Measurements from ENCODE around the gene CSNK1D. TPM values are rescaled to one million over a fixed set of nuclear protein-coding genes. Genes with fewer than 3 reads are reported as not detected.

The CSNK1D gene
- total and polyA plus RNA-seq, 2 donors (not counting 1 experiment from before 2014, with no cell fraction given), result 196 to 241 TPM

DNA sequence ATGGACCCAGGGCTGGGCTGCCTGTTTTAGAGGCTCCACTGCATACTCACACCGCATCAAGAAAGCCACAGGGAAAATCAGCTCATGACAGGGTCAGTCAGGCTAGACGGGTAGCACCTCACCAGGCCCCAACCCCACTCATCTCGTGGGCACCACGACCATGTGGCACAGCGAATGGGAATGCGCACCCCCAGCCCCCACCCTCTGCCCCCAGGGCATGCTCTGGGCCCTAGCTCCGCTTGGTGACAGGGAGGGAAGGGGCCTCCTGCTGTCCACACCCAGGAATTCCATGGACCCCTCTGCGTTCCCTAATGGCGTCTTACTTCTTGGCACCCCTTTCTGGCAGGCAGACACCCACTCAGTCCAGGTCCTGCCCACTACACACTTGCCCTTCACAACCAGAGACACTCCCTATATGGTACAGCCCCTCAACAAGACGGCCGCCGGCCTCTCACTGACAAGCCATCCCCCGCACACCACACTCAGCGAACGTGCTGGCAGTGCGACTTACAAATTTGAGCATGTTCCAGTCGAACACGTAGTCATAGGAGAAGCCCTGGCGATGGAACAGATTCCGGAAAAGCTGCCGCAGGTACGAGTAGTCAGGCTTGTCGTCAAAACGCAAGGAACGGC, 22.5 kb downstream of the CSNK1D start:
- Mint-ChIP-seq H3K27me3 (no peaks in the 10 kb centered on the region), H3K4me3 (no peak overlapping the region), H3K9me3 (ENCODE audit: insufficient read depth) (no peaks in the 10 kb centered on the region), H3K27ac (no peak overlapping the region), H3K4me1 (peaks cover 12% of the 10 kb centered on the region)
- ChIA-PET POLR2A (no interaction called here), CTCF (interaction anchor here (1.0 kb wide), 1 partner anchor 70 kb away, joined by 3 read pairs; no protein-coding TSS in a partner anchor)
- ATAC-seq (ENCODE audit: low read depth) (no peak), DNase-seq (no peak)
- Histone ChIP-seq H3K27ac (ENCODE audit: low read length in 2 of 2) (no peak overlapping the region), H4K20me1 (ENCODE audit: control insufficient read depth, insufficient read depth, low read length, poor library complexity, severe bottlenecking) (peaks cover 91% of the 10 kb centered on the region), H2AFZ (ENCODE audit: insufficient read depth, low read depth, low read length, poor library complexity, severe bottlenecking) (no peak overlapping the region), H3K9ac (ENCODE audit: low read length) (no peak overlapping the region), H3K4me3 (ENCODE audit: control extremely low read depth in 1 of 5, extremely low read depth in 1 of 5, insufficient read depth in 1 of 5, low read depth in 2 of 5, low read length in 4 of 5) (no peak overlapping the region), H3K9me3 (ENCODE audit: control extremely low read depth in 1 of 3, control insufficient read depth in 2 of 3, insufficient read depth in 1 of 3, low read length in 2 of 3) (peaks cover 0 to 15% (median 0%) of the 10 kb centered on the region in 3 donors), H3K79me2 (ENCODE audit: control insufficient read depth, insufficient read depth, low read length) (peaks cover 76% of the 10 kb centered on the region), H3K27me3 (replicated peaks in 1 of 4; ENCODE audit: control extremely low read depth in 1 of 4, control insufficient read depth in 3 of 4, insufficient read depth in 4 of 4, low read length in 3 of 4) (no peaks in the 10 kb centered on the region), H3K4me2 (replicated peaks; ENCODE audit: low read depth, low read length, poor library complexity, severe bottlenecking) (no peak overlapping the region), H3K4me1 (ENCODE audit: control insufficient read depth in 2 of 2, insufficient read depth in 2 of 2, low read length in 2 of 2) (peaks cover 0 to 11% of the 10 kb centered on the region in 2 donors), H3K36me3 (replicated peaks in 1 of 2; ENCODE audit: control extremely low read depth in 1 of 2, control insufficient read depth in 1 of 2, extremely low read depth in 1 of 2, insufficient read depth in 2 of 2, low read length in 1 of 2) (peaks cover 0 to 87% of the 10 kb centered on the region in 2 experiments)
- intact Hi-C loops (cut with micrococcal nuclease), result no loop called here
- 96% methylated on average over 22 of the region's 25 CpGs for WGBS (ENCODE audit: insufficient coverage)
- TF ChIP-seq, protein P1, sequence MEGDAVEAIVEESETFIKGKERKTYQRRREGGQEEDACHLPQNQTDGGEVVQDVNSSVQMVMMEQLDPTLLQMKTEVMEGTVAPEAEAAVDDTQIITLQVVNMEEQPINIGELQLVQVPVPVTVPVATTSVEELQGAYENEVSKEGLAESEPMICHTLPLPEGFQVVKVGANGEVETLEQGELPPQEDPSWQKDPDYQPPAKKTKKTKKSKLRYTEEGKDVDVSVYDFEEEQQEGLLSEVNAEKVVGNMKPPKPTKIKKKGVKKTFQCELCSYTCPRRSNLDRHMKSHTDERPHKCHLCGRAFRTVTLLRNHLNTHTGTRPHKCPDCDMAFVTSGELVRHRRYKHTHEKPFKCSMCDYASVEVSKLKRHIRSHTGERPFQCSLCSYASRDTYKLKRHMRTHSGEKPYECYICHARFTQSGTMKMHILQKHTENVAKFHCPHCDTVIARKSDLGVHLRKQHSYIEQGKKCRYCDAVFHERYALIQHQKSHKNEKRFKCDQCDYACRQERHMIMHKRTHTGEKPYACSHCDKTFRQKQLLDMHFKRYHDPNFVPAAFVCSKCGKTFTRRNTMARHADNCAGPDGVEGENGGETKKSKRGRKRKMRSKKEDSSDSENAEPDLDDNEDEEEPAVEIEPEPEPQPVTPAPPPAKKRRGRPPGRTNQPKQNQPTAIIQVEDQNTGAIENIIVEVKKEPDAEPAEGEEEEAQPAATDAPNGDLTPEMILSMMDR (IDR thresholded peaks at IDR 0.05), result no peak

DNA sequence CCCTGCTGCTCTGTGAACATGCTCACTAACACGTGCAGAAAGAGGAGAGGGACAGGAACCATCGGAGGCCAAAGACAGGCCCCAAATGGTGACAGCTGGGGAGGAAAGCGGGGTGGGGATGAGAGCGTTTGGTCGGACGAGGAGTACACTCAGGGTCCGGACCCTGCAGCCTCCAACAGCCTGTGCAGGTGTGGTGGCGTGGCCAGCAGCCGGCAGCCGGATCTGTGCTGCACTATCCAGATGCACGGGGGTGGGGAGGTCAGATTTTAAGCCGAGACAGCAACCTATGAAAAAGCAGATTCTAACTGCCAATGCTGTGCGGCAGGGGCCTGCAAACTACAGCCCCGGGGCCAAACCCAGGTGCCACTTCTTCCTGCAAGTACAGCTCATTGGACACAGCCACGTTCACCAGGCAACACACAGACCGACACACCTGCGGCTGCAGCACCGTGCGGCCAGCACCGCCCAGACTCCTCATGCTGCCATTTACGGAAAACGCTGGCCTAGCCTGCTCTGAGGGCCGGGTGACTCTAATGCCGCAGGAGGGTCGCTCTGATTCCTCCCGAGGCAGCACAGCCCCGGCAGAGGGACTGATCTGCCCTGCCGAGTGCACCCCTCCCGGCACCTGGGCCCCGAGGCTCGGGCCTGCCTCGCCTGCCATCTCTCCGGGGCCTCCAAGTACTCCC, 23.5 kb downstream of the CSNK1D start:
- Mint-ChIP-seq H3K9me3 (ENCODE audit: insufficient read depth) (no peaks in the 10 kb centered on the region), H3K27ac (no peak overlapping the region), H3K4me3 (no peak overlapping the region), H3K4me1 (peaks cover 15% of the 10 kb centered on the region), H3K27me3 (no peaks in the 10 kb centered on the region)
- Histone ChIP-seq H3K36me3 (replicated peaks in 1 of 2; ENCODE audit: control extremely low read depth in 1 of 2, control insufficient read depth in 1 of 2, extremely low read depth in 1 of 2, insufficient read depth in 2 of 2, low read length in 1 of 2) (peaks cover 0 to 86% of the 10 kb centered on the region in 2 experiments), H3K27me3 (replicated peaks in 1 of 4; ENCODE audit: control extremely low read depth in 1 of 4, control insufficient read depth in 3 of 4, insufficient read depth in 4 of 4, low read length in 3 of 4) (no peaks in the 10 kb centered on the region), H2AFZ (ENCODE audit: insufficient read depth, low read depth, low read length, poor library complexity, severe bottlenecking) (no peak overlapping the region), H3K4me3 (ENCODE audit: control extremely low read depth in 1 of 5, extremely low read depth in 1 of 5, insufficient read depth in 1 of 5, low read depth in 2 of 5, low read length in 4 of 5) (no peak overlapping the region), H3K79me2 (ENCODE audit: control insufficient read depth, insufficient read depth, low read length) (peaks cover 77% of the 10 kb centered on the region), H3K4me2 (replicated peaks; ENCODE audit: low read depth, low read length, poor library complexity, severe bottlenecking) (no peak overlapping the region), H3K9me3 (ENCODE audit: control extremely low read depth in 1 of 3, control insufficient read depth in 2 of 3, insufficient read depth in 1 of 3, low read length in 2 of 3) (peaks cover 0 to 15% (median 0%) of the 10 kb centered on the region in 3 donors), H4K20me1 (ENCODE audit: control insufficient read depth, insufficient read depth, low read length, poor library complexity, severe bottlenecking) (peaks cover 91% of the 10 kb centered on the region), H3K9ac (ENCODE audit: low read length) (no peak overlapping the region), H3K27ac (ENCODE audit: low read length in 2 of 2) (no peak overlapping the region), H3K4me1 (ENCODE audit: control insufficient read depth in 2 of 2, insufficient read depth in 2 of 2, low read length in 2 of 2) (peaks cover 0 to 11% of the 10 kb centered on the region in 2 donors)
- TF ChIP-seq, protein P1 (IDR thresholded peaks at IDR 0.05), result no peak
- TF ChIP-seq EZH2 (IDR thresholded peaks at IDR 0.05; ENCODE audit: borderline replicate concordance, insufficient read depth, low read depth, low read length, poor library complexity, severe bottlenecking), result no peak
- ATAC-seq (ENCODE audit: low read depth), result no peak
- intact Hi-C loops (cut with micrococcal nuclease), result no loop called here
- CTCF ChIA-PET, result no interaction called here
- DNase-seq, result no peak
- 97% methylated on average over 33 of the region's 33 CpGs for WGBS (ENCODE audit: insufficient coverage)
- POLR2A ChIA-PET, result no interaction called here

All from B cell (primary cell).